ENCODE measurements around the gene COX6A1.

DNA sequence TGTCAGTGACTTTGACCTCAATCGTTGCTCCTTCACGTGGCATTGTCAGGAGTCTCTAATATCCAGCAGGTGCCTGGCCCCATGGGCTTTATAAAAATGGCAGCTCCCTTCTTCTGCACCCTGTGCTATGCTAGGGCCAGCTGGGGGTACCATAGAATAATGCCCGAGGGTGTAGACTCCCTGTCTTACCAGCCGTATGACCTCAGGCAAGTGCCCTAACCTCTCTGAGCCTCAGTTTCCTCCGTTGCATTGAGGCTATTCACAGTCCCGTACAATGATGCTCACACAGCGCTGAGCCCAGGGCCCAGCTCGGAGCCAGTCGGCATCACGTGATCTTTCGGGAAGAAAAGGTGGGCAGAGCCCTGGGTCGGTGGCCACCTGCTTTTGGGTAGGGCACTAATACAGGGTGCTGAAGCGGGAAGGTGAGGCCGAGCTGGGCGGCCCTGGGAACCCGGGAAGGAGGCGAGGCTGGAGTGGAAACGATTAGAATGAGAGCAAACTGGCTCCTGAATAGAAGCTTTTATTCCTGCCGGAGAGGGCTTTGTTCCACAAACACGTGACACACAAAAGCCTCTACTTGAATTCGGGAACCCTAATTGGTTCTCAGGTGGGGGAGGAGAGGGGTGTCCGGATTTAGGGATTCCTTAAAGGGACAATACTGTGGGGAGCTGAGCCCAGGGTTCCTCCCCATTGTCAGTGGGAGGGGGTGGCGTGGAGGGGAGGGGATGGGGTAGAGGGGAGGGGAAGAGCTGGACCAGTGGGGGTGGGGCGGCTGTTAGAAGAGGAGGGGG lies 49.0 kb upstream of the COX6A1 start:
- TF ChIP-seq EZH2phosphoT487 (IDR thresholded peaks at IDR 0.05), result no peak
- TF ChIP-seq CTCF (IDR thresholded peaks at IDR 0.05), result no peak
- no peak for TF ChIP-seq EZH2 (IDR thresholded peaks at IDR 0.05)

All from neural progenitor cell (in vitro differentiated cells).